Endothelial cell of umbilical vein (primary cell): ENCODE results near the gene OSCAR.

Experiments used
- EZH2 ChIP-seq: IDR thresholded peaks from 2 replicates; pipeline ENCODE4 v1.6.1; 2012; ENCODE audit warnings: borderline replicate concordance, low read depth, mild to moderate bottlenecking, moderate library complexity, low read length, inconsistent platforms; ENCODE audit not compliant: severe bottlenecking
- FOS ChIP-seq: IDR thresholded peaks from 2 replicates; pipeline ENCODE4 v1.6.1; 2011; ENCODE audit warnings: mild to moderate bottlenecking, low read length, moderate library complexity, borderline replicate concordance; ENCODE audit not compliant: insufficient read depth
- GATA2 ChIP-seq: IDR thresholded peaks from 2 replicates; pipeline ENCODE4 v1.7.0; 2011; ENCODE audit warnings: low read depth, mild to moderate bottlenecking, moderate library complexity, mixed read lengths, low read length; ENCODE audit not compliant: insufficient read length, insufficient read depth
- MAX ChIP-seq: IDR thresholded peaks from 2 replicates; pipeline ENCODE4 v1.6.1; 2011; ENCODE audit not compliant: insufficient read depth, insufficient read length
- MYC ChIP-seq: IDR thresholded peaks from one replicate; pipeline ENCODE4 v1.6.1; 2011; ENCODE audit warnings: mild to moderate bottlenecking, low read depth, low read length
- POLR2A ChIP-seq: IDR thresholded peaks from 2 replicates; pipeline ENCODE4 v1.6.1; 2012; ENCODE audit warnings: low read depth, mild to moderate bottlenecking, control low read depth, low read length
- POLR2AphosphoS5 ChIP-seq: IDR thresholded peaks from 2 replicates; pipeline ENCODE4 v1.6.1; 2012; ENCODE audit warnings: low read depth, mild to moderate bottlenecking, control low read depth, low read length, moderate library complexity; ENCODE audit not compliant: insufficient read depth
- TF ChIP-seq, protein P1 (sequence below), 2 donors: IDR thresholded peaks; 1 replicate in 1 of 2; 2 replicates in 1 of 2; pipeline ENCODE4 v1.5.1; 2011; ENCODE audit warnings: low read length in 2 of 2, mild to moderate bottlenecking in 2 of 2, moderate library complexity in 2 of 2, control low read depth in 1 of 2, inconsistent platforms in 1 of 2, low read depth in 1 of 2; ENCODE audit not compliant: insufficient read depth in 1 of 2; ENCODE audit errors: extremely low read depth in 1 of 2

- TF ChIP-seq POLR2A (peak; percentile 14), POLR2AphosphoS5 (no peak), EZH2 (no peak), GATA2 (no peak), MAX (no peak), FOS (no peak), MYC (no peak)
- TF ChIP-seq, protein P1, sequence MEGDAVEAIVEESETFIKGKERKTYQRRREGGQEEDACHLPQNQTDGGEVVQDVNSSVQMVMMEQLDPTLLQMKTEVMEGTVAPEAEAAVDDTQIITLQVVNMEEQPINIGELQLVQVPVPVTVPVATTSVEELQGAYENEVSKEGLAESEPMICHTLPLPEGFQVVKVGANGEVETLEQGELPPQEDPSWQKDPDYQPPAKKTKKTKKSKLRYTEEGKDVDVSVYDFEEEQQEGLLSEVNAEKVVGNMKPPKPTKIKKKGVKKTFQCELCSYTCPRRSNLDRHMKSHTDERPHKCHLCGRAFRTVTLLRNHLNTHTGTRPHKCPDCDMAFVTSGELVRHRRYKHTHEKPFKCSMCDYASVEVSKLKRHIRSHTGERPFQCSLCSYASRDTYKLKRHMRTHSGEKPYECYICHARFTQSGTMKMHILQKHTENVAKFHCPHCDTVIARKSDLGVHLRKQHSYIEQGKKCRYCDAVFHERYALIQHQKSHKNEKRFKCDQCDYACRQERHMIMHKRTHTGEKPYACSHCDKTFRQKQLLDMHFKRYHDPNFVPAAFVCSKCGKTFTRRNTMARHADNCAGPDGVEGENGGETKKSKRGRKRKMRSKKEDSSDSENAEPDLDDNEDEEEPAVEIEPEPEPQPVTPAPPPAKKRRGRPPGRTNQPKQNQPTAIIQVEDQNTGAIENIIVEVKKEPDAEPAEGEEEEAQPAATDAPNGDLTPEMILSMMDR (IDR thresholded peaks at IDR 0.05; ENCODE audit: extremely low read depth in 1 of 2, insufficient read depth in 1 of 2, low read depth in 1 of 2, low read length in 2 of 2), result no peak
These were observed 32.8 kb upstream of the OSCAR start for GRCh38 chr19:54133312-54133956.
